Epithelial cell of esophagus (primary cell): ENCODE data around the gene CCSER1.
A peak's percentile ranks its signal among the peaks of the same experiment; 100 is the strongest.

Experiments used
- DNase-seq: peaks from one replicate; pipeline ENCODE4 v3.0.0; 2010; ENCODE audit warnings: low read depth
- H3K4me3 ChIP-seq: 2 replicates; pipeline ENCODE4 v1.5.1; 2011; ENCODE audit warnings: mild to moderate bottlenecking, low read length, control low read depth
- TF ChIP-seq, protein P1 (sequence below): IDR thresholded peaks from 2 replicates; pipeline ENCODE4 v1.5.1; 2011; ENCODE audit warnings: low read depth, mild to moderate bottlenecking, low read length, control low read depth, inconsistent platforms; ENCODE audit not compliant: insufficient read depth; ENCODE audit errors: missing control alignments

Gene CCSER1

GRCh38 chr4:90844241-90844640, 717.0 kb downstream of the CCSER1 start:
- TF ChIP-seq, protein P1, sequence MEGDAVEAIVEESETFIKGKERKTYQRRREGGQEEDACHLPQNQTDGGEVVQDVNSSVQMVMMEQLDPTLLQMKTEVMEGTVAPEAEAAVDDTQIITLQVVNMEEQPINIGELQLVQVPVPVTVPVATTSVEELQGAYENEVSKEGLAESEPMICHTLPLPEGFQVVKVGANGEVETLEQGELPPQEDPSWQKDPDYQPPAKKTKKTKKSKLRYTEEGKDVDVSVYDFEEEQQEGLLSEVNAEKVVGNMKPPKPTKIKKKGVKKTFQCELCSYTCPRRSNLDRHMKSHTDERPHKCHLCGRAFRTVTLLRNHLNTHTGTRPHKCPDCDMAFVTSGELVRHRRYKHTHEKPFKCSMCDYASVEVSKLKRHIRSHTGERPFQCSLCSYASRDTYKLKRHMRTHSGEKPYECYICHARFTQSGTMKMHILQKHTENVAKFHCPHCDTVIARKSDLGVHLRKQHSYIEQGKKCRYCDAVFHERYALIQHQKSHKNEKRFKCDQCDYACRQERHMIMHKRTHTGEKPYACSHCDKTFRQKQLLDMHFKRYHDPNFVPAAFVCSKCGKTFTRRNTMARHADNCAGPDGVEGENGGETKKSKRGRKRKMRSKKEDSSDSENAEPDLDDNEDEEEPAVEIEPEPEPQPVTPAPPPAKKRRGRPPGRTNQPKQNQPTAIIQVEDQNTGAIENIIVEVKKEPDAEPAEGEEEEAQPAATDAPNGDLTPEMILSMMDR: no peak

DNA sequence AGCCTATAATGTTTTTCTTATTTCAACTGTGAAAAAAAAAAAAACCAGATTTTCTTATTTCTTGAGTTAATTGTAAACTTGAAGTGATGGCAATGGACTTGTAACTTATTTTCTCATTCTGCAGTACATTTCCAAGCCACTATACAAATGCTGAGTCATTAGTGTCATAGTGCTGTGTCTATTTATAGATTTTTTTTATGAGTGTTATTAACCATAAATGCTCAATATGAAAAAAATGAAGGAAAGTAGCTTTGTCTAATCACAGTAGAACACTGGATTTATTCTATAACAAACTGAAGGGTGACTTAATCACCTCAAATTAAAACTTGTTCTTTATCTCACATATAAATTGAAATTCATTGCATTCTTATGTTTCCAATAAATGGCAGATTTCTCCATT, 718.6 kb downstream of the CCSER1 start:
- TF ChIP-seq, protein P1: no peak
- peak; percentile 32 for DNase-seq

More at GRCh38 chr4:90844241-90844640, 717.0 kb downstream of the CCSER1 start:
- no peak overlapping the region for H3K4me3 ChIP-seq
- DNase-seq: no peak

GRCh38 chr4:90852237-90852636, 725.0 kb downstream of the CCSER1 start:
- no peak for DNase-seq
- TF ChIP-seq, protein P1: no peak

More for the DNA sequence above, 718.6 kb downstream of the CCSER1 start:
- H3K4me3 ChIP-seq: no peak overlapping the region

GRCh38 chr4:90855111-90855510, 727.9 kb downstream of the CCSER1 start:
- DNase-seq: no peak
- TF ChIP-seq, protein P1: no peak
- H3K4me3 ChIP-seq: no peak overlapping the region

More at GRCh38 chr4:90852237-90852636, 725.0 kb downstream of the CCSER1 start:
- H3K4me3 ChIP-seq: no peak overlapping the region

- H3K4me3 ChIP-seq: no peak overlapping the region
- no peak for DNase-seq
- TF ChIP-seq, protein P1: no peak
Observed at GRCh38 chr4:90857081-90857820, 730.1 kb downstream of the CCSER1 start.

- TF ChIP-seq, protein P1: no peak
- H3K4me3 ChIP-seq: no peak overlapping the region
- DNase-seq: no peak
Observed at GRCh38 chr4:90875791-90876190, 748.6 kb downstream of the CCSER1 start.

DNA sequence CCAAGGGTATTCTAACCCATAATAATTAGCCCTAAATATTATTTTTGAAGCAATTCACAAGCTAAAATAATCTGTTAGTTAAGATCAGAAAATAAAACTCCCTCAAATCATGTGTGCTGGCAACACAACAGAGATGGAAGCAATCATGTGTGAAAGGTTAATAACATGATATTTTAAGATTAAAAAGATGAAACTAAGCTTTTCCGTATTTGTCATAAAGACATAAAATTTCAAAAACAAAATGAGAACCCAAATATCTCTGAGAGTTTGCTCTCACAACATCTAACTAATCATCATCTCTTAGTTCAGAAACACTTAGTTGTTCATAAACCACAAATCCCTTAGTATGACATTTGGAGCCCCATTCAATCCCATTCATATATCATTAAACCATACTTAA, 749.1 kb downstream of the CCSER1 start:
- TF ChIP-seq, protein P1: no peak
- H3K4me3 ChIP-seq: no peak overlapping the region
- no peak for DNase-seq
